Upper lobe of left lung (tissue), 6 donors: ENCODE measurements around the gene KIF6. TPM values are rescaled to one million over a fixed set of nuclear protein-coding genes. Genes with fewer than 3 reads are reported as not detected.

Experiments used
- ATAC-seq, 2 donors: fragments of 200-7000 bp; cut with Tn5 transposase; one replicate each; pipeline ENCODE4 v1.9.1; 2022; ENCODE audit warnings: mild to moderate bottlenecking in 2 of 2, moderate library complexity in 2 of 2; ENCODE audit not compliant: low FRiP score in 2 of 2
- DNase-seq, 2 donors: peaks; one replicate each; pipeline ENCODE4 v3.0.0-alpha.2; 2019 to 2020
- H3K27ac ChIP-seq, 4 donors: fragments of 200-600 bp; sonication (generic); one replicate each; pipeline ENCODE4 v1.5.1; 2016 to 2019
- H3K27me3 ChIP-seq, 4 donors: fragments of 200-600 bp; sonication (generic); one replicate each; pipeline ENCODE4 v1.5.1; 2017 to 2019
- H3K36me3 ChIP-seq, 4 donors: fragments of 200-600 bp; sonication (generic); one replicate each; pipeline ENCODE4 v1.5.1; 2016 to 2019
- H3K4me1 ChIP-seq, 4 donors: fragments of 200-600 bp; sonication (generic); one replicate each; pipeline ENCODE4 v1.5.1; 2018 to 2019
- H3K4me3 ChIP-seq, 4 donors: fragments of 200-600 bp; sonication (generic); one replicate each; pipeline ENCODE4 v1.5.1; 2017 to 2019; ENCODE audit warnings: mild to moderate bottlenecking in 2 of 4, moderate library complexity in 1 of 4
- H3K9me3 ChIP-seq, 4 donors: fragments of 200-600 bp; sonication (generic); one replicate each; pipeline ENCODE4 v1.5.1; 2018 to 2019
- CTCF ChIP-seq, 6 experiments: fragments of 450-650 bp in 4 of 6; fragments of 200-600 bp in 2 of 6; sonication (generic) in 2 of 6; IDR thresholded peaks; one replicate each; pipeline ENCODE4 v1.5.1; 2016 to 2019; ENCODE audit warnings: antibody characterized with exemption in 6 of 6
- EP300 ChIP-seq, 4 donors: sonication (generic); formaldehyde crosslinking; IDR thresholded peaks; one replicate each; pipeline ENCODE4 v1.5.1; 2017; ENCODE audit warnings: antibody characterized with exemption in 4 of 4, control low read depth in 2 of 4
- POLR2A ChIP-seq, 4 donors: fragments of 450-650 bp; IDR thresholded peaks; one replicate each; pipeline ENCODE4 v1.5.1; 2016 to 2017; ENCODE audit warnings: antibody characterized with exemption in 4 of 4, mild to moderate bottlenecking in 2 of 4
- POLR2AphosphoS5 ChIP-seq, 2 donors: sonication (generic); formaldehyde crosslinking; IDR thresholded peaks; one replicate each; pipeline ENCODE4 v1.5.1; 2017; ENCODE audit warnings: antibody characterized with exemption in 2 of 2
- WGBS, 2 donors: methylation state at CpG; one replicate each; pipeline ENCODE4 v1.1.5; 2017 to 2018; 5-methylcytosine and 5-hydroxymethylcytosine counted together
- total RNA-seq, 6 donors: library from RNA; depleted of rRNA in 4 of 6; stranded (reverse); fragments of >200 nt in 4 of 6; gene quantifications; one replicate each; pipeline versions ENCODE4 v1.1.0 to v1.2.1, GENCODE V29; 2016 to 2021
- donor health status: DM: no; HTN: no; CAD: no; lungs with moderate emphysema.
- donor health status: DM: no; HTN: yes; CAD: no; lungs with severe emphysema.

KIF6 gene
- total RNA-seq, 6 donors from 2014 or later: 0.55 to 7.9 (median 1.5) TPM

- Histone ChIP-seq H3K27ac (no peak overlapping the region), H3K4me1 (no peaks in the 10 kb centered on the region), H3K36me3 (no peaks in the 10 kb centered on the region), H3K9me3 (no peaks in the 10 kb centered on the region), H3K4me3 (no peak overlapping the region), H3K27me3 (no peaks in the 10 kb centered on the region)
- no peak for DNase-seq
- TF ChIP-seq CTCF (IDR thresholded peaks at IDR 0.05): no peak
- no peak for TF ChIP-seq POLR2A (IDR thresholded peaks at IDR 0.05)
- no peak for TF ChIP-seq POLR2AphosphoS5 (IDR thresholded peaks at IDR 0.05)
- TF ChIP-seq EP300 (IDR thresholded peaks at IDR 0.05): no peak
- 86% methylated on average over 3 of the region's 3 CpGs for WGBS, 2 donors
- ATAC-seq: no peak
Measured at GRCh38 chr6:39400026-39400425, 325.2 kb downstream of the KIF6 start.

- no peak overlapping the region for H3K27ac ChIP-seq
- ATAC-seq: no peak
- DNase-seq: no peak
- no peaks in the 10 kb centered on the region for H3K4me1 ChIP-seq
- H3K9me3 ChIP-seq: no peaks in the 10 kb centered on the region
- H3K4me3 ChIP-seq: no peak overlapping the region
- no peaks in the 10 kb centered on the region for H3K27me3 ChIP-seq
- H3K36me3 ChIP-seq: no peaks in the 10 kb centered on the region
- WGBS, 2 donors: 88% methylated on average over 5 of the region's 5 CpGs
- TF ChIP-seq CTCF (IDR thresholded peaks at IDR 0.05): no peak
Measured at GRCh38 chr6:39396854-39397253, 328.4 kb downstream of the KIF6 start.

- Histone ChIP-seq H3K9me3 (no peaks in the 10 kb centered on the region), H3K36me3 (no peaks in the 10 kb centered on the region), H3K27me3 (no peaks in the 10 kb centered on the region), H3K4me1 (no peaks in the 10 kb centered on the region), H3K27ac (no peak overlapping the region), H3K4me3 (no peak overlapping the region)
- ATAC-seq (no peak), DNase-seq (no peak)
- TF ChIP-seq POLR2AphosphoS5 (IDR thresholded peaks at IDR 0.05): no peak
- TF ChIP-seq CTCF (IDR thresholded peaks at IDR 0.05): no peak
- no peak for TF ChIP-seq POLR2A (IDR thresholded peaks at IDR 0.05)
- WGBS, 2 donors: 87 to 89% methylated on average over 5 of the region's 5 CpGs
Measured at GRCh38 chr6:39393075-39393474, 332.1 kb downstream of the KIF6 start.

DNA sequence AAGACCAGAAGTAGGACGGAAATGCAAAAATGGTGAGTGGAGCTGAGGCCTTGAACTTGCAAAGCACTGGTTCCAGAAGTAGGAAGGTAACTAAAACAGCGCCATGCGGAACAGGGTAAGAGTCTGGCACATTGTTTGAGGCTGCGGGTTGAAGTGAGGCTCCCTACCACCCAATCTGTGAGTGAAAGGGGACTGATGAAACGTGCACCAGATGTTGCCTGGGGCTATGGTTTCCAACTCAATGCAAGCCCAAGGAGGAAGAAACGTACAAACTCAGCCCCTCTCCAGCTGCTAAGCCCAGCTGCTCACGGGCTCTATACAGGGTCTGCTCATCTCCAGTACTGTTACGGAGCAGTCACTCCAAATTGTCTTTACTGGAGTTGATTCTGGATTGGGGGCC is 334.0 kb downstream of the KIF6 start:
- H3K27ac ChIP-seq: no peak overlapping the region
- no peak for TF ChIP-seq CTCF (IDR thresholded peaks at IDR 0.05)
- WGBS, 2 donors: 90 to 91% methylated on average over 8 of the region's 8 CpGs
- no peak overlapping the region for H3K4me3 ChIP-seq
- H3K36me3 ChIP-seq: no peaks in the 10 kb centered on the region
- H3K9me3 ChIP-seq: no peaks in the 10 kb centered on the region
- no peaks in the 10 kb centered on the region for H3K4me1 ChIP-seq
- no peak for DNase-seq
- ATAC-seq: no peak
- H3K27me3 ChIP-seq: no peaks in the 10 kb centered on the region

DNA sequence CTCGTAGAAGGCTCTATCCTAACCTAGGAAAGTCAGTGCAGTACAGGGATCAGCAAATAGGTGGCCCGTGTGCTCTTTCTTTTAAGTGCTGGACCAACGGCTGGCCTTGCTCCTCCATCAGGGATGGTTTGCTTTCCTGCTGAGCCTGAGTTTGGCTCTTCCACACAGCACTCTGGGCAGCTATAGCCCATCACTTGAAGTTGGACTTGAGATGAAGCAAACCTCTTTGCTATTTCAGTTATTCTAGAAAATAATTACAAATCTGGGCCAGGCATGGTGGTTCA is 335.8 kb downstream of the KIF6 start:
- Histone ChIP-seq H3K9me3 (no peaks in the 10 kb centered on the region), H3K4me3 (no peak overlapping the region), H3K27me3 (no peaks in the 10 kb centered on the region), H3K27ac (no peak overlapping the region), H3K4me1 (no peaks in the 10 kb centered on the region), H3K36me3 (no peaks in the 10 kb centered on the region)
- WGBS, 2 donors: 64 to 69% methylated on average over 3 of the region's 3 CpGs
- ATAC-seq: no peak
- DNase-seq: no peak
- TF ChIP-seq CTCF (IDR thresholded peaks at IDR 0.05) (peak in 2 of 6 experiments; percentile 12 to 17), POLR2AphosphoS5 (IDR thresholded peaks at IDR 0.05) (no peak)
